Measurements from ENCODE around the gene C16orf89. TPM values are rescaled to one million over a fixed set of nuclear protein-coding genes. Genes with fewer than 3 reads are reported as not detected.

Gene C16orf89
- polyA plus RNA-seq, 3 donors from 2014 or later, result not detected

DNA sequence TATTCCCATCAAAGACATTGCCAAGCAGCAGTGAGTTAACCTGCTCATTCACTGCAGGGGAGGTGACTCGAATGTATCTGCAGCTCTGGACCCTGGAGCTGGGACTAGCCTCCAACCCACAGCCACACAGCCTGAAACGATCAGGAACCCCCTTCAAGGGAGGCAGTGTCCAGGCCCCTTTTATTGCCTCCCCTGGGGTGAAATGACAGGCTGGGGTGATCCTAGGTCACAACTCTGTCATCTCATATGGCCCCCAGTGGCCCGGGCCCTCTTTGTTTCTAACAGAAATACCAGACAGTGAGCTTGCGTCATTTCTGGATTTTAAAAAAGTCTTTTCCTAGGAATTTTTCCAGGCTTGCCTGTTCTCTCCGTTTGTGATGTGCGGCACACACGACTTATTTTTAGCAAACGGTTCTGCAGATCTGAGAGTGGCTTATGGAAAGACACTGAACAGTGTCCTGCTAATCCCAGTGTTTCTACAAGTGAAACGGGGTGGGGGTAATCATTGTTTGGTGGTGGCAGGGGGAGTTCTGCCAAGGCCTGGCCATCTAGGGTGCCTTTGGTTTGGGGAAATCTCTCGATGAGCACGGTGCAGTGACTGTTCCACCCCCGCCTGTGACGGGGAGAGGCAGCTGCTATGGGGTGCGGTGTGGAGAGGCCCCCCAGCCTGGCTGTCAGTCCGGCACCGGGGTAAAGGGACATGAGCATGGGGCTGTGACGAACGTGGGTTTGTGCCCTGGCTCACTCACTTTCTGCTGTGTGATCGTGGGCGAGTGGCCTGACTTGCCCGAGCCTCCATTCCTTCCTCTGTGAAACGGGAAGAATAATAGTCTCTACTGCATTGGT, 59.2 kb downstream of the C16orf89 start:
- Mint-ChIP-seq H3K27me3 (ENCODE audit: low read depth in 3 of 3) (peaks cover 0 to 9% (median 5%) of the 10 kb centered on the region in 3 donors), H3K4me1 (no peaks in the 10 kb centered on the region), H3K27ac (no peak overlapping the region), H3K9me3 (no peaks in the 10 kb centered on the region), H3K36me3 (no peaks in the 10 kb centered on the region), H3K4me3 (no peak overlapping the region)
- no peak for DNase-seq

GRCh38 chr16:5005916-5006315, 59.8 kb downstream of the C16orf89 start:
- H3K4me1 Mint-ChIP-seq, result no peaks in the 10 kb centered on the region
- no peaks in the 10 kb centered on the region for H3K9me3 Mint-ChIP-seq
- no peak overlapping the region for H3K4me3 Mint-ChIP-seq
- H3K27me3 Mint-ChIP-seq (ENCODE audit: low read depth in 3 of 3), result peaks cover 0 to 10% (median 5%) of the 10 kb centered on the region in 3 donors
- H3K36me3 Mint-ChIP-seq, result no peaks in the 10 kb centered on the region
- no peak for DNase-seq
- H3K27ac Mint-ChIP-seq, result no peak overlapping the region

GRCh38 chr16:5004311-5004710, 61.4 kb downstream of the C16orf89 start:
- no peak for DNase-seq
- Mint-ChIP-seq H3K9me3 (no peaks in the 10 kb centered on the region), H3K36me3 (no peaks in the 10 kb centered on the region), H3K4me1 (no peaks in the 10 kb centered on the region), H3K4me3 (no peak overlapping the region), H3K27me3 (ENCODE audit: low read depth in 3 of 3) (peaks cover 0 to 5% (median 3%) of the 10 kb centered on the region in 3 donors), H3K27ac (no peak overlapping the region)

- H3K36me3 Mint-ChIP-seq, result no peaks in the 10 kb centered on the region
- DNase-seq, result no peak
- peaks cover 0 to 5% (median 3%) of the 10 kb centered on the region in 3 donors for H3K27me3 Mint-ChIP-seq (ENCODE audit: low read depth in 3 of 3)
- no peaks in the 10 kb centered on the region for H3K4me1 Mint-ChIP-seq
- H3K4me3 Mint-ChIP-seq, result no peak overlapping the region
- H3K27ac Mint-ChIP-seq, result no peak overlapping the region
- H3K9me3 Mint-ChIP-seq, result no peaks in the 10 kb centered on the region
These were observed 61.9 kb downstream of the C16orf89 start for GRCh38 chr16:5003828-5004227.

DNA sequence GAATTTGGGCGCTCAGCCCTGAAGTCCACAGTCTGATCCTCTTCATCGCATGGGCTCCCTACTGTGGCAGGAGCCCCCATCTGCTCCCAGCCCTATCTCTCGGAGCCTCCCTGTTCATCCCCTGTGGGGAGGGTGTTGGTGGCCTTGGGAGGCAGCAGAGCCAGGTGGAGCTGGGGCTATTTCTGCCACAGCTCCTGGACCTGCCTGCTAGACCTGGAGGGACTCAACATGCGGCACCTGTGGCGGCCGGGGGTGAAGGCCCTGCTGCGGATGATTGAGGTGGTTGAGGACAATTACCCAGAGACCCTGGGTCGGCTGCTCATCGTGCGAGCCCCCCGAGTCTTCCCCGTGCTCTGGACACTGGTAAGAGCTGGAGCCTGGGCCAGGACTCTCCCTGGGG, 62.5 kb downstream of the C16orf89 start:
- no peaks in the 10 kb centered on the region for H3K36me3 Mint-ChIP-seq
- H3K27ac Mint-ChIP-seq, result no peak overlapping the region
- H3K4me3 Mint-ChIP-seq, result no peak overlapping the region
- H3K9me3 Mint-ChIP-seq, result no peaks in the 10 kb centered on the region
- peaks cover 0 to 7% (median 3%) of the 10 kb centered on the region in 3 donors for H3K27me3 Mint-ChIP-seq (ENCODE audit: low read depth in 3 of 3)
- no peaks in the 10 kb centered on the region for H3K4me1 Mint-ChIP-seq
- DNase-seq, result no peak

DNA sequence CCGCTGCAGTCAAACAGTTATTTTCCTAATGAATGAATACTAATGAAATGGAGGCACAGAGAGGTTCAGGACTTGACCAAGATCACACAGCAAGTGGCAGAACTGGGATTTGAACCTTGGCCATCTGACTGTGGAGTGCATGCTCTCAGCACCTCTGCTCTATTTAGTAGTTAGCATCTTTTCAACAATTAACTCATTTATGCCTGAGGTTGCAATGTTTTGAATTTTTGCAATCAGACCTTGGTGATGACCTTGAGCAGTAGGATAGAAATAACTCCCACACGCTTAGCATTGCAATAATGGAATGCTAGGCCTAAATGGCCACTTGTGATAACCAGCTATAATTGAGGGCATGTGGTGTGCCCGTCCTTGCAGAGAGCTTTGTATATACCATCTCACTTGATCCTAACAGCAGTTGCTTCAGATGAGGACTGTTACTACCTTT, 63.0 kb downstream of the C16orf89 start:
- H3K4me1 Mint-ChIP-seq, result no peaks in the 10 kb centered on the region
- peaks cover 0 to 7% (median 3%) of the 10 kb centered on the region in 3 donors for H3K27me3 Mint-ChIP-seq (ENCODE audit: low read depth in 3 of 3)
- no peak overlapping the region for H3K27ac Mint-ChIP-seq
- H3K36me3 Mint-ChIP-seq, result no peaks in the 10 kb centered on the region
- no peak for DNase-seq
- H3K4me3 Mint-ChIP-seq, result no peak overlapping the region
- peaks cover 0 to 1% (median 0%) of the 10 kb centered on the region in 6 donors for H3K9me3 Mint-ChIP-seq

DNA sequence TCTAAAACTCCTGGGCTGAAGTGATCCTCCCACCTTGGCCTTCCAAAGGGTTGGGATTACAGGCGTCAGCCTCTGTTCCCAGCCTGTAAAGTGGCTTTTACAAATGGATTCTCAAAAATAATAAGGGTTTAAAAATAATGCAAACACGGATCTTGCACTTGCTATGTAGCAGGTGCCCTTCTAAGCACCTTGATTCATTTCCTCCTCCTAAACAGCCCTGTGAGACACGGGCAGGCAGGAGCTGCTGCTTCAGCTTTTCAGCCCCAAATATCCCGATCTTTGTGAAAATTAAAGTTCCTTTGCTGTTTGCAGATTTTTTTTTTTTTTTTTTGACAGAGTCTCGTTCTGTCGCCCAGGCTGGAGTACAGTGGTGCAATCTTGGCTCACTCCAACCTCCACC, 63.8 kb downstream of the C16orf89 start:
- peaks cover 3 to 7% (median 3%) of the 10 kb centered on the region in 3 donors for H3K27me3 Mint-ChIP-seq (ENCODE audit: low read depth in 3 of 3)
- no peak overlapping the region for H3K4me3 Mint-ChIP-seq
- peaks cover 0 to 2% (median 0%) of the 10 kb centered on the region in 6 donors for H3K9me3 Mint-ChIP-seq
- no peaks in the 10 kb centered on the region for H3K36me3 Mint-ChIP-seq
- no peak for DNase-seq
- no peaks in the 10 kb centered on the region for H3K4me1 Mint-ChIP-seq
- no peak overlapping the region for H3K27ac Mint-ChIP-seq

DNA sequence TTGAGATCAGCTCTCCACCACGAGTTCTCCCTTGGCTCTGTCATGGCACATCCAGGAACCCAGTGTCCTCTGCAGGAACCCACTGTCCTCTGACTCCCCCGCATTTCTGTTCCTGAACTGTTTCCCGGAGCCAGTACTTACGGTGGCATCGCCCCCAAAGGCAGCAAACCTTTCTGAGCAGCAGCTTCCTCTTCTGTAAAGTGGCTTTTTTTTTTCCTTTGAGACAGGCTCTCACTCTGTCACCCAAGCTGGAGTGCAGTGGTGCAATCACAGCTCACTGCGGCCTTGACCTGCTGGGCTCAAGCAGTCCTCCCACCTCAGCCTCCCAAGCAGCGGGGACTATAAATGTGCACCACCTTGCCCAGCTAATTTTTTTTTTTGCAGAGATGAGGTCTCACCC, 64.2 kb downstream of the C16orf89 start:
- no peak for DNase-seq
- no peak overlapping the region for H3K27ac Mint-ChIP-seq
- H3K27me3 Mint-ChIP-seq (ENCODE audit: low read depth in 3 of 3), result peaks cover 3 to 9% (median 3%) of the 10 kb centered on the region in 3 donors
- peaks cover 0 to 2% (median 0%) of the 10 kb centered on the region in 6 donors for H3K9me3 Mint-ChIP-seq
- H3K4me1 Mint-ChIP-seq, result no peaks in the 10 kb centered on the region
- H3K4me3 Mint-ChIP-seq, result no peak overlapping the region
- no peaks in the 10 kb centered on the region for H3K36me3 Mint-ChIP-seq

GRCh38 chr16:5000573-5001001, 65.2 kb downstream of the C16orf89 start:
- Mint-ChIP-seq H3K9me3 (peaks cover 0 to 2% (median 0%) of the 10 kb centered on the region in 6 donors), H3K36me3 (no peaks in the 10 kb centered on the region), H3K4me3 (no peak overlapping the region), H3K4me1 (no peaks in the 10 kb centered on the region), H3K27ac (no peak overlapping the region), H3K27me3 (ENCODE audit: low read depth in 3 of 3) (peaks cover 3 to 13% (median 3%) of the 10 kb centered on the region in 3 donors)
- DNase-seq, result no peak

DNA sequence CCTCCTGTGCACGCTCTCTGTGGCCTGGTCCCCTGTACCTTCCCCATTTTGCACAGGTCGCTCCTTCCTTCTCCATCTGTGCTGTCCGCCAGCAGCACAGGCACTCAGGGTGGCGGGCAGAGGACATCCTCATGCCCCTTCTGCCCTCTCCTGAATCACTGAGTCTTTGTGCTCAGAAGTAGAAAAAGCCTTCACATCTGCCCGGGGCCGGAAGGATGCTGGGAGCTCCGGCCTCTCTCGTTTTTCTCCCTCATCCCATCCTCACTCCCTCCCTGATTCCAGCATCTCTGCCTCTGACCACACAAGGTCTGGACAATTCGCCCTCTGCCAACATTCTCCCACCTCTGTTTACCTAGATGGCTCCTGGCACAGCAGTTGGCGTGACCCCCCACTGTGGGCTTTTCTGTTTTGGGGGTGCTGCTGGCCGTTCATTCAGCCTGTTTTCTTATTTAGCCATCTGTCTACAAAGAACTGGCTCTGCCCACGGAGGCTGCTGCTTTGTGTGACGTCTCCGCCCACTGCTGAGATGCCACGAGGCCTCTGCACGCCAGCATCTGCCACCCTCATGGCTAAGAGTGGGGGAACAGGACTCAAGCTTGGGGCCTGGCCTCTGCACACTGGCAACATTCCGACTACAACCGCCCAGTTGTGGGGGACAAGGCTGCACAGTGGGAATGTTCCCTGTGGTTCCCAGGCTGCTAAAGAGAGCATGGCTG, 70.9 kb downstream of the C16orf89 start:
- H3K27ac Mint-ChIP-seq, result no peak overlapping the region

More for the DNA sequence above, 70.9 kb downstream of the C16orf89 start:
- Mint-ChIP-seq H3K9me3 (peaks cover 0 to 2% (median 0%) of the 10 kb centered on the region in 6 donors), H3K36me3 (no peaks in the 10 kb centered on the region), H3K4me1 (no peaks in the 10 kb centered on the region), H3K4me3 (no peak overlapping the region), H3K27me3 (ENCODE audit: low read depth in 3 of 3) (peaks cover 0 to 15% (median 5%) of the 10 kb centered on the region in 3 donors)
- no peak for DNase-seq

Other genes starting within 250 kb of the C16orf89 start
- gene GLYR1, start 218.7 kb downstream of the C16orf89 start, polyA plus RNA-seq, result 10 to 100 TPM; 26.0 to 50.2 (median 27.9) TPM
- gene UBN1, start 218.5 kb downstream of the C16orf89 start, polyA plus RNA-seq, result 10 to 100 TPM in 2 of 3 donors, 1 to 10 TPM in 1; 2.8 to 30.7 (median 13.9) TPM
- under 1 TPM in 2 of 3 donors, not detected in 1; 0.03 to 0.43 TPM for gene PPL, start 128.8 kb downstream of the C16orf89 start, polyA plus RNA-seq
- gene SEC14L5, start 107.6 kb downstream of the C16orf89 start, polyA plus RNA-seq, result not detected
- 10 to 100 TPM; 26.6 to 50.6 (median 37.2) TPM for gene NAGPA, start 32.0 kb downstream of the C16orf89 start, polyA plus RNA-seq
- 10 to 100 TPM; 29.2 to 47.5 (median 32.8) TPM for gene ALG1, start 5.9 kb upstream of the C16orf89 start, polyA plus RNA-seq
- 10 to 100 TPM in 2 of 3 donors, 1 to 10 TPM in 1; 3.6 to 17.3 (median 11.8) TPM for gene EEF2KMT, start 31.8 kb upstream of the C16orf89 start, polyA plus RNA-seq